HEK293T (cell line): ENCODE results near the gene SYT17.

Experiments used
- BHLHE40 ChIP-seq: fragments of 450-650 bp; IDR thresholded peaks from 2 replicates; pipeline ENCODE4 v1.6.1; 2016; ENCODE audit warnings: mild to moderate bottlenecking, moderate library complexity, borderline replicate concordance
- L3MBTL2 ChIP-seq: fragments of 450-650 bp; conservative IDR thresholded peaks from 2 replicates; pipeline ENCODE4 v1.6.1; 2016; ENCODE audit warnings: mild to moderate bottlenecking
- SUZ12 ChIP-seq: fragments of 450-650 bp; IDR thresholded peaks from 2 replicates; pipeline ENCODE4 v1.6.1; 2016; ENCODE audit warnings: mild to moderate bottlenecking
- ZNF384 ChIP-seq: fragments of 450-650 bp; IDR thresholded peaks from 2 replicates; pipeline ENCODE4 v1.6.1; 2016

GRCh38 chr16:19252904-19253303, 84.9 kb downstream of the SYT17 start:
- no peak for TF ChIP-seq SUZ12
- no peak for TF ChIP-seq L3MBTL2
- TF ChIP-seq BHLHE40, result no peak
- TF ChIP-seq ZNF384, result no peak
